Activated gamma-delta T cell treated with anti-CD3 and anti-CD28 coated beads, Interleukin-2, amount 50 U/mL, for 16 hours (primary cell): ENCODE results near the gene SLC25A3.
A peak's percentile ranks its signal among the peaks of the same experiment; 100 is the strongest.
"Not testable (repeated sequence)": the region's sequence is repeated elsewhere in the genome, so short reads cannot be mapped to it uniquely, and the experiment has no call there.

Experiments used
- DNase-seq: peaks from one replicate; pipeline ENCODE4 v3.0.0-alpha.2; 2020; ENCODE audit warnings: low read depth

Gene SLC25A3

DNA sequence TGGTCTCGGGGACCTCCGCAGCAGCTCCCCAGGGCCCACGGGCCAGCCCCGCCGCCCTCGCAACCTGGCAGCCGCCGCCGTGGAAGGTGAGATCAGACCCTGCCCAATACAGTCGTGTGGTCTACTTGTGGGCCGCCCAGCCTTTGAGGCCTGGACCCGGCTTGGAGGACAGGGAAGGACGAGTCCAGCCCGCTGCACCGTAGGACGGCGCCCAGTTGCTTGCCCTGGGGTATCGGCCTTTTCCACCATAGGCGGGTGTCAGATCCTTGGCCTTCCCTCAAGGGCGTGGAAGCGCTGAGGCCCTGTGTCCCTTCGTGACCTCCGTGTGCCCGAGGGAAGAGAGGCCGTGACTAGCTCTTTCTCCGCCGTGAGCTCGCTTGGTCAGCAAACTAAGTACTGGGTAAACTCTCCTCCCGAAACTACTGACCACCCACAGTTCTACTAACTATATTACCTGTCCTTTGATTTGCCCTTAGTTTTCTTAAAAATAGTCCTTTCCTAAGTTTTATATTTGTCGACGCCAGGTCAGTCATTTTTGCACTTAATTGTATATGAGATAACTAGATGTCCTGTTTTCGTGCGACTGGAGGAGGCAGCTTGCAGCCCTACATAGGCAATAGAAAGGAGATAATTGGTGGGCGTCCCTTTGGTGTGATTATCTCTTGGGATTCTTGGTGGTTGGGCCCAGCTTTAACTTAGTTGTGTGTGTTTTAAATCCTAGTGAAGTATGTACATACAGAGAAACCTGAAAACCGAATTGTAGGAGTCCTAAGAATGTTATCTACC, 757 bp downstream of the SLC25A3 start:
- peak; percentile 14 for DNase-seq

DNA sequence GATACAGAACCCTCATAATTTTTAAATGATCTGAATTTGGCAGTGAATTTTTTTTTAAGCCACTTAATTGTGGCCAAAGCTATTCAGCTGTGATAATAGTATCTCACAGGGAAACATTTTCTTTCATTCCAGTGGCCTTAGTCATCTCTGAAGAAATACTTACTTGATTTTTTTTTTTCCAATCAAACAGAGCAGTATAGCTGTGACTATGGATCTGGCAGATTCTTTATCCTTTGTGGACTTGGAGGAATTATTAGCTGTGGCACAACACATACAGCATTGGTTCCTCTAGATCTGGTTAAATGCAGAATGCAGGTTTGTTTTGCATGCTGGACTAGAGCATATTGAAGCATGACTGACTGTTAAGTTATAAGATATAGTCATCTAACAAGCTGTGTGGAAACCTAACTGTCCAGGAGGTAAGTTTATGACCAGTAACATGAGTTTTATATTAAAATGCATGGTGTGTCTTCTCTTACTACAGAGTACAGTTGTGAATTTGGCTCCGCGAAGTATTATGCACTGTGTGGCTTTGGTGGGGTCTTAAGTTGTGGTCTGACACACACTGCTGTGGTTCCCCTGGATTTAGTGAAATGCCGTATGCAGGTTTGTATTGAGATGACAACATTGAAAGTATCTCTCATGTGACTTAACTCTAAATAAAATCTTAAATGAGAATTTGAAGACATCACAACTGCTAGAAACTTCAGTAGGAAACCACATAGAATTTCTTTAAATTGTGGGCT, 1.9 kb downstream of the SLC25A3 start:
- DNase-seq, result no peak

DNA sequence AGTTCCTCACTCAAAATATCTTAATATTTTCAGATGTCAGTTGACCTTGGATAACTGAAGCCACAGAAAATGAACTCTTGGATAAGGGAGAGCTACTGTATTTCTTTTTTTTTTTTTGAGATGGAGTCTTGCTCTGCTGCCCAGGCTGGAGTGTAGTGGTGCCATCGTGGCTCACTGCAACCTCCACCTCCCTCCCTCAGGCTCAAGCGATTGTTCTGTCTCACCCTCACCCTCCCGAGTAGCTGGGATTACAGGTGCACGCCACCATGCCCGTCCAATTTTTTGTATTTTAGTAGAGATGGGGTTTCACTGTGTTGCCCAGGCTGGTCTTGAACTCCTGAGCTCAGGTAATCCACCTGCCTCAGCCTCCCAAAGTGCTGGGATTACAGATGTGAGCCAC, 3.8 kb downstream of the SLC25A3 start:
- DNase-seq, result not testable (repeated sequence)

DNA sequence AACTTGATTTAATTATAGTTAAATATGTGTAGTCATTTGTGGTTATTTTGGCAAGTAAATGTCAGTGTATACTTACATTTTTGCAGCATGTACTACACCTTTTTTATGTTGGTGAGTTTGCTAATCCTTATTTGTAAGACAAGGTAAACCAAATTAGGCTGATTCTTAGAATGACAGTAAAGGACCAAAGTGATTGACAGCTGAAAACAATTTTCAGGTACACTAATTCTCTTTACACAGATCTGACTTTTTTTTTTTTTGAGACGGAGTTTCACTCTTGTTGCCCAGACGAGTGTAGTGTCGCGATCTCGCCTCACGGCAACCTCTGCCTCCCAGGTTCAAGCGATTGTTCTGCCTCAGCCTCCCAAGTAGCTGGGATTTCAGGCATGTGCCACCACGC, 8.4 kb downstream of the SLC25A3 start:
- DNase-seq, result no peak

DNA sequence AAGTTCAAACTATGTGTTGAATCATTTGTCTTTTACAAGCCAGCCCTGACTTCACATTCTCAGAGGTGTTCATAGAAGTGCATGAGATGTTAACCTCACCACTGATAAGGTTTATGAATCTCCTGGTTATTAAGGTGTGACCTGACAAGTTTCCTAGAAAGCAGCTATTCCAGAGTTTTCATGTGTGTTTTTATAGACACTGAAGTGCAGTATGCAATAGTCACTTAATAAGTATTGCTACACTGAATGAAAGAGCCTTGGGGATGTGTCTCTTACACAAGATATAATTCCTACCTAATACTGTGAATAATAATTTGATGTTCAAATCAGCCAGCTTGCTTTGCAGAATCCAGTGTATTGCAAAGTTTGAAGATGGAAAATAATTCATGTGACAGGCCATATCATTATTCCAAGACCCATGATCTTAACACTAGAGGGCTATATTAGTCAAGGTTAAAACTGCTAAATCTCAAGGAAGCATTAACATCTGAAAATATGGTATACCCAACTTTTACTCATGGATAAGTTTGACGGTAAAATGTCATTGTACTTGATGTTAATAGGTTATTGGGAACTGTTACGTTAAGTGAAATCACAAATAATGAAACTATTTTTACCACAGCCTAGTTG, 13.0 kb downstream of the SLC25A3 start:
- no peak for DNase-seq

DNA sequence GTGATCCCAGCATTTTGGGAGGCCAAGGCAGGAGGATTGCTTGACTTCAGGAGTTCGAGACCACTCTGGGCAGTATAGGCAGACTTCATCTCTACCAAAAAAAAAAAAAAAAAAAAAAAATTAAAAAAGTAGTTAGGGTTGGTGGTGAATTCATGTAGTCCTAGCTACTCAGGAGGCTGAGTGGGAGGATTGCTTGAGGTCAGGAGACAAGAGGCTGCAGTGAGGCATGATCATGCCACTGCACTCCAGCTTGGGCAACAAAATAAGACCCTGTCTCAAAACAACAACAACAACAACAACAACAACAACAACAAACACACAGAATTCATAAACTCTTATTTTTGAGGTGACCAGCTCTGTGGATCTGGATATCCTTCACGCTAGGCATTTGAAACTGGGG, 17.1 kb downstream of the SLC25A3 start:
- DNase-seq, result no peak

DNA sequence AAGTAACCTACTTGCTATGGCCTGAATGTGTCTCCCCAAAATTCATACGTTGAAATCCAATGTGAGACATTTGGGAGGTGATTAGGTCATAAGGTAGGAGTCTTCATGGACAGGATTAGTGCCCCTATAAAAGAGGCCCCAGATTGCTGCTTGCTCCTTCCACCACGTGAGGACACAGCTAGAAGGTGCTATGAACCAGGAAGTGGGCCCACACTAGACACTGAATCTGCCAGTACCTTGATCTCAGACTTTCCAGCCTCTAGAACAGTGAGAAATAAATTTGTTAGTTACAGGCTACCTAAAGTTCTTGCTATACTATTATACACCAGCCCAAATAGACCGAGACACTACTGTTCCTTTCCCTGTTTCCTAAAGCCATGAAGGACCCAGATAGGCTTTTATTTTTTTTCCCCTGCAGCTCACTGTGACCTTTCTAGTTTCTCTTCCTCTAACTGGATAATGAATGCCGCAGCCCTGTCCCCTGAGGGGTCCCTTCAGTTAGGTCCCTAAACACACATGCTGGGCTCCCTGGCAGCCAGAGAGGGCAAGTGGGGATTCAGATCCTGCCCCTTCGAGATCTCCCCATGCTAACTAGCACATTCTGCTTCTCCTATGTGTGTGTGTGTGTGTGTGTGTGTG, 19.3 kb downstream of the SLC25A3 start:
- DNase-seq, result no peak

DNA sequence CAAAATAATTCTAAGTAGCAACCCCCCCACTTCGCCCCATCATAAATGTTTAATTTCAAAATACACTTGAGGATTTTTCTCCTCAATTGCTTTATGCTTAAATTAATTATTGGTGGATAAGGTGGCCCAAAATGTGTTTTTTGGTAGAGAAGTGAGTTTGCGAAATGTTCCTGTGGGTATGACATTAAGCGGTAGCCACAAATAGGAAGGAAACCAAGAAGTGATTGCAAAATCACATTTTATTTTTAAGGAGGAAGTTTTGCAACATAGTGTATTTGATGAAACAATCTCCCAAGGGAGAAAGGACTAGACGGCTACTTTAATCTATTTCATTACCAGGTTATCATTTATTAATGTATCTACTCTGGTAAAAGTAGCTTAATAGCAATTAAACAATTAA, 25.5 kb downstream of the SLC25A3 start:
- no peak for DNase-seq

DNA sequence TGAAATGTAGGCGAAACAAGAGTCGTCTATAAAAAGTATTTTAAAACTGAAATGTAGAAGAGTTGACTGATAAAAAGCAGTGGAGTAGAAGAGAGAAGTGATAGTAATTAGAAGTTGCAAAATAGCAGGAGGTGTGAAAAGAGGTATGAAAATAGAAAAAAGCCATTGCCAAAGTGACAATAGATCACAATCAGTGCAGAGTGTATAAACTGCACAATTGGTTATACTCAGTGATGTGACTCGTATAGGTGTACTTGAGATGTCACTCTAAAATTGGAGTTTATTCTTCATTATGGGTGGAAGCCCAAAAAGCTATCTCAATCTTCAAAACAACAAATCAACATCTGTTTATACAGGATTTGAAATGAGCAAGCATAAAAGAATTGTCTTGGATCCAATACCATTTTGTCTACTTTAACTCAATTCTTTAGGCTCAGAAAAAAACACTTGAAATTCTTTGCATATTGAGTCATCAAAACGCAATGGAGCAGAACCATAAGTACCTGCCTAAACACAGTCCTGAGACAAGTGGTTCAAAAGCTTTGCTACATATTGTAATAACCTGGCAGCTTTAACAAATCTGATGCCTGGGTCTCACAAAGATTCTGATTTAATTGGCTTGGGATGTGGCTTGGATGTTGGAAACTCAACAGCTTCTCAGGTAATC, 42.3 kb downstream of the SLC25A3 start:
- DNase-seq, result no peak

DNA sequence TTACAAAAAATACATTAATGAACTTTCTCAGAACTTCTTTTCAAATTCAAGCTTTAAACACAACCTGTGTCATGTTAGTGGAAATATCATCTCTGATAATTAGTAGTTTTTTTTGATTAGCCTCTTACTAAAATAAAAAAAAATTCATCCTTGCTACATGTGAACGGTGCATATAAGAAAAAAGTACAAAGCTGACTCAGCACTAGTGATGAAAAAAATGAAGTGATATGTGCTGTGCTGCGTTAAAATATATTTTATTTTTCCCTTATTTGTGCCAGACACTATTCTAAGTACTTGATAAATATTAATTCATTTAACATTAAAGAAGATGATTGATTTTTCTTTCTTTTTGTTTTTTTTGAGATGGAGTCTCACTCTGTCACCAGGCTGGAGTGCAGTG, 43.6 kb downstream of the SLC25A3 start:
- DNase-seq, result no peak

DNA sequence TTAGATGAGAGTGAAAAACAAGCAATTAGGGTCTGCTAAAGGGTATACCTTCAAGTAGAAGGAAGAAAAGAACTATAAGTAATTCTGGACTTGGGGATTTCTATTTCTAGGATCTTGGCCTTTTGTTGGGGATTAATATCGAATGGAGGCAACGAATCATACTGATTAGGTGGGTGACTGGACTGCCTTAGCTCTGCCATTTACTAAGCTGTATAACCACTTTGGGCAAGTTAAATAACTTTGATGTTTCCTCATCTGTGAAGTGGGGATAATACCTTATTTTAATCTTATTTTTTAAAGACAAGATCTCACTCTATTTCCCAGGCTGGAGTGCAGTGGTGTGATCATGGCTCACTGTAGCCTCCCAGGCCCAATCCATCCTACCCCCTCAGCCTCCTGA, 44.5 kb downstream of the SLC25A3 start:
- DNase-seq, result no peak

DNA sequence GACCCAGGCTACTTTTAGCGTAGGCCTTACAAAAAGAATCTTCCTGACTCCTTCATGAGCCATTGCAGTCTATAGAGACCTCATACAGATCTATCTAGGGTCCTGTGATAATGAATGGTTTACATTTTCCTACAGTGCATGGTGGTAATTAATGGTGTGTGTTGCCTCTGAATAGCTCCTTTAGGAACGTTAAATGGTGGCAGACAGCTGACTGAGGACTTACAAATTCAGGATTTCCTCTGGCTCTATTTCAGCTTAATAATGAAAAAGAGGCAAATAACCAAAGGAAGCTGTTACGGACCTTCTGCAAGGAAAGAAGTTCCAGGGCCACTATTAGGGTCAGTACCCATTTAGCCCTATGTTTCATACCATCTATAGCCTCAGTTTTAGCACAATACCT, 46.0 kb downstream of the SLC25A3 start:
- no peak for DNase-seq

DNA sequence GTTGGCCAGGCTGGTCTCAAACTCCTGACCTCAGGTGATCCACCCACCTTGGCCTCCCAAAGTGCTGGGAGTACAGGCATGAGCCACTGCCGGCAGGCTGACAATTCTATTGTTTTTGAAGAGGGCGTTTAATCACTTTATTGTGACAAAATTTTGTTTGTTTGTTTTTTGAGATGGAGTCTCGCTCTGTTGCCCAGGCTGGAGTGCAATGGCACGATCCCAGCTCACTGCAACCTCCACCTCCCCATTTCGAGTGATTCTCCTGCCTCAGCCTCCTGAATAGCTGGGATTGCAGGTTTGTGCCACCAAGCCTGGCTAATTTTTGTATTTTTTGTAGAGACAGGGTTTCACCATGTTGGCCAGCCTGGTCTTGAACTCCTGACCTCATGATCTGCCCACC, 49.3 kb downstream of the SLC25A3 start:
- DNase-seq, result not testable (repeated sequence)

DNA sequence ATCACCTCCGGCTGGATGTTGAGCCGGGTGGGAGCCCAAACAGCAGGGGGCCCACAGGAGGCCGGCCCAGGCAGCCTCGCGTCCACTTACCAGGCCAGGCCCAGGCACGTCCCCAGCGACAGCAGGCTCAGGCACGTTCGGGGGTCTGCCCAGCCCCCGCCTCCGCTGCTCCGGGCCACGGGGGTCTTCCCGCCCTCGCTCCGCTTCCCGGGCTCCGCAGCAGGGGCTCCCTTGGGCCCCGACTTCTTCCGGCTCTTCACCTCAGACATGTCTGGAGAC, 50.9 kb downstream of the SLC25A3 start:
- peak; percentile 10 for DNase-seq

DNA sequence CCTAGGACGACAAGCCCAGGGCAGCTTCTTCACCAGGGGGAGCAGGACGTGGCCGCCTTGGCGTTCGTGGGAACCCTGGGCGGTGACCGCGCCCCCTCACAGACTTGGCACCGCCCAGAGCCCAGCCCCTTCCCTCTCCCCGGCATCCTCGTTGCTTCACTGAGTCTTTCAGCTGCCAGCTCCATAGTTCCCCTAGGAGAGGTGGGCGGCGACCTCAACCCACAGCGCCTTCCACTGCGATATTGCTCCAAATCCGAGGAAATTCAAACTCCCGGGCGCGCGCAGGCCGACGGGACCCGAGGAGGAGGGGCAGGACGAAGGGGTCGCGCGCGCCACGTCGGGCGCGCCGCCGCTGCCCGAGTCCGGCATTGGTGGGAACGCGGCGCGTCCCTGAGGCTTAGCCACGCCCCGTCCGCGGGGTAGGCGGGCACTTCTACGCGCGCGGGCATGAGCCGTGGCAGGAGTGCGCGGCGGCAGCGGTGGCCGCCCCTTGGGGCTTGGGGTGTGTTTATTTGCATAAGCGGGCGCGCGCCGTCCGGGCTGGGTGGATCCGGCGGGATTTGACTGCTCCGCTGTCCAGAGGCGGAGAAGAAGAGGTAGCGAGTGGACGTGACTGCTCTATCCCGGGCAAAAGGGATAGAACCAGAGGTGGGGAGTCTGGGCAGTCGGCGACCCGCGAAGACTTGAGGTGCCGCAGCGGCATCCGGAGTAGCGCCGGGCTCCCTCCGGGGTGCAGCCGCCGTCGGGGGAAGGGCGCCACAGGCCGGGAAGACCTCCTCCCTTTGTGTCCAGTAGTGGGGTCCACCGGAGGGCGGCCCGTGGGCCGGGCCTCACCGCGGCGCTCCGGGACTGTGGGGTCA, 51.5 kb downstream of the SLC25A3 start, which contains the start of the genes APAF1 and IKBIP:
Gene APAF1 (plus strand): TSS at position 579 of the 860 bp plus-strand sequence. CDS start 3,070 bp downstream, outside the sequence.
Gene IKBIP (minus strand): TSS at position 77 of the 860 bp plus-strand sequence. CDS start 87 bp downstream, outside the sequence.
- peak; percentile 95 for DNase-seq

DNA sequence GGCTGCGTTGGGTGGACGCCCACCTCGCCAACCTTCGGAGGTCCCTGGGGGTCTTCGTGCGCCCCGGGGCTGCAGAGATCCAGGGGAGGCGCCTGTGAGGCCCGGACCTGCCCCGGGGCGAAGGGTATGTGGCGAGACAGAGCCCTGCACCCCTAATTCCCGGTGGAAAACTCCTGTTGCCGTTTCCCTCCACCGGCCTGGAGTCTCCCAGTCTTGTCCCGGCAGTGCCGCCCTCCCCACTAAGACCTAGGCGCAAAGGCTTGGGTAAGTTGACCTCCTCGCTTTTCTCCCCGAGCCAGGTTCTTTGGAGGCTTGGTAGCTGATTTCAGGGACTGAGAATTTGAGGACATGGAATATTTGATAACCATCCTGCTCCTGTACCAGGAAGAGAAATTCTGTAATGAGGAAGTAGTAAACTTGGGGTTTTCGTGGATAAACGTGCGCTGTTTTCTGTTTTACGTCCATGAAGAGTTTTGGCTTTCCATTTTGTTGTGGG, 52.1 kb downstream of the SLC25A3 start:
- DNase-seq, result no peak

DNA sequence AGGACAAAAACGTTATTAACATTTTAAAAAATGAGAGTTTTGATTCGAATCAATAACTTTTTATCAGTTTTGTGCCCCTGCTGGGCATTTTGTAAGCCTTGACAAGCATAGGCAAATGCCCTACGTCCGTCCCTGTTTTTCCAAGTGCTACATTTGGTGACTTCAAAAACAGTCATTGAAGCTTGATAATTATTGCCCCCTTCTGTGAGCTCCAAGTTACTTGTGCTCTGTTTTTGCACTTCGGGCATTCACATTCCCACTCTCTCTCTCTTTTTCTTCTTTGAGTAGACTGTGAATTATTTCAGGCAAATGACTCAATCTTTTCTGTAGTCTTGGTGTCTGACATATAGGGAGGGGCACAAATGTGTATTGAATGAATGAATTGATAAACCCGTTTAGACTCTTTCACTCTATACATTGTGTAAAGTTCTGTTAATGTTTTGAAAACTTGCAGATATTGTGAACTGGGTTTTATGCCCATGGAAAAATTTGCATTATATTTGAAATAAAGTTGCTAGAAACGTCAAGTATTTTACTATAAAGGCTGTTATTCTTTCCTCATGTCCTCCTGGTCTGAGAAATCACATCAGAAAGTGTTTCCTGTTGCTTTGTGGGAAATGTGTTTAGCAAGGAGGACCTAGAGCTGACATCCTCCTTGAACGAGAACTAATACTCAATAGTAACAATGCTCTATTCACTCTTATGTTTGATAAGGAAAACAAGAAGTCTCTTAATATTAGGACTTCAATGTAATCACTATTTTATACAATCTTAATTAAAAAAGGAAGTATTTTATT, 53.0 kb downstream of the SLC25A3 start:
- no peak for DNase-seq

DNA sequence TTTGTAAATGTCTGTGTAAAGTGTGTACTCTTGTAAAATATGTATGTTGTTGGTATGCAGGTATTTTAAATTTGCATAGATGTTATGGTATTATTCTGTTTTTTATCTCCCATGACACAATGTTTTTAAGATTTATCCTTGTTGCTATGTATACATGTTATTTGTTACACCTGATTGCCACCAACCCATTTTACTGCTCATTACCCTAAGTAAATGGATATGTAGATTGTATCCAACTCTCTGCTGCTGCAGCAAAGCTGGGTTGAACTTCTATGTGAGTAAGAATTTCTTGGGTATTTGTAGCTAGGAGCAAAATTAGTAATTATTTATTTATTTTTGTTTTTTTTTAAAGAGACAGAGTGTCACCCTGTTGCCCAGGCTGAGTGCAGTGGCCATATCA, 57.8 kb downstream of the SLC25A3 start:
- no peak for DNase-seq

DNA sequence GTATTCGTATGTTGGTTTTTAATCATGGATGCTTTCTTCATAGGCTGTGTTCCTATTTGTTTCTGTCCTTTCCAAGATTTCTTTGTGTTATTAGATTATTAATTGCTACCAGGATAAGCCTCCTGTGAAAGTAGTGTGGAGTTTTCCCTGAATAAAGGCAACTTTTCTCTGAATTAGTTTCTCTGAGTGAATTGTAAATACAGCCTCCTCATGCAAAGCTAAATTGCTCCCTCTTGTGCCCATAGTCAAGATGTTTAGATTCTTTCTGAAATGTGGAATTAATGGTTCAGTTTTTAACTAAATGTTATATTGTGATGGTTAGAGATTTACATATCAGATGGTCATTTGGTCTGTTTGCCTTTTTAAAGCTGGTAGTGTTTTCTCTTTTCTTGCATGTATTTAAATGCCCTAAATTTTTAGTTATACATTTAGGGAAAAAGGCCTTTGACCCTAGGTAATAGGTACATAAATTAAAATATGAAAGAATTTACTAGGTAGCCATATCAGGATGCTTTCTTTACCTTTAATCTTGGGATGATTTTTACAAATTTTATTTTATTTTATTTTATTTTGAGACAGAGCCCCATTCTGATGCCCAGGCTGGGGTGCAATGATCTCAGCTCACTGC, 60.5 kb downstream of the SLC25A3 start:
- DNase-seq, result no peak
